ENCODE measurements around the gene UGCG.

UGCG gene

GRCh38 chr9:111895996-111896941, at the start of gene UGCG:
TSS of gene UGCG (plus strand) at chr9:111896814. CDS start at chr9:111897216, 402 bp downstream.
- DNase-seq (ENCODE audit: low read depth): peak; percentile 91
- TF ChIP-seq CTCF (IDR thresholded peaks at IDR 0.05; ENCODE audit: low read depth, low read length) (no peak), MAX (IDR thresholded peaks at IDR 0.05; ENCODE audit: low read depth, low read length) (0 out of 2 replicates have a peak, but pooled peaks have one; percentile 7), POLR2A (IDR thresholded peaks at IDR 0.05; ENCODE audit: extremely low read depth, insufficient read length) (peak; percentile 98)
- H3K4me3 ChIP-seq (ENCODE audit: low read depth, low read length): peak within 1 kb of the TSS; percentile 86

GRCh38 chr9:111851553-111851952, 45.1 kb upstream of the UGCG start:
- TF ChIP-seq MYC (IDR thresholded peaks at IDR 0.05; ENCODE audit: low read depth, low read length) (no peak), POLR2A (IDR thresholded peaks at IDR 0.05; ENCODE audit: extremely low read depth, insufficient read length) (no peak), MAX (IDR thresholded peaks at IDR 0.05; ENCODE audit: low read depth, low read length) (no peak), CTCF (IDR thresholded peaks at IDR 0.05; ENCODE audit: low read depth, low read length) (no peak)
- H3K4me3 ChIP-seq (ENCODE audit: low read depth, low read length): no peak overlapping the region
- no peak for DNase-seq (ENCODE audit: low read depth)

- TF ChIP-seq MYC (IDR thresholded peaks at IDR 0.05; ENCODE audit: low read depth, low read length) (no peak), POLR2A (IDR thresholded peaks at IDR 0.05; ENCODE audit: extremely low read depth, insufficient read length) (no peak), CTCF (IDR thresholded peaks at IDR 0.05; ENCODE audit: low read depth, low read length) (no peak), MAX (IDR thresholded peaks at IDR 0.05; ENCODE audit: low read depth, low read length) (no peak)
- no peak for DNase-seq (ENCODE audit: low read depth)
- no peak overlapping the region for H3K4me3 ChIP-seq (ENCODE audit: low read depth, low read length)
Observed at GRCh38 chr9:111852291-111852690, 44.3 kb upstream of the UGCG start.

DNA sequence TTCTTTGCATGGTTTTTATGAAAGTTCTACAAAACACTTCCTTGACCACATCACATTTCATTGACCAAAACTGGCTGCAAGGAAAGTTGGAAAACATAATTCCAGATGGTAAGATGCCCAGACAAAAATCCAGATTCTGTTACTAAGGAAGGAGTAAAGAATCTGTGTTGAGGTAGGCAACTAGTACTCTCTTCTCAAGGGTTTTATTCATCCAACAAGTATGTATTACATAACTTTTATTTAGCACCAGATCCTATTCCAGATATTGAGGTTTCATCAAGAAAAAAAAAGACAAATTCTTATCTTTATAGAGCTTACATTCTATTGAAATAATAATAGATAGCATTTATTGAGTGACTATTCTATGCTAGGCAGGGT, 43.2 kb upstream of the UGCG start:
- no peak for DNase-seq (ENCODE audit: low read depth)
- H3K4me3 ChIP-seq (ENCODE audit: low read depth, low read length): no peak overlapping the region
- TF ChIP-seq MYC (IDR thresholded peaks at IDR 0.05; ENCODE audit: low read depth, low read length) (no peak), CTCF (IDR thresholded peaks at IDR 0.05; ENCODE audit: low read depth, low read length) (no peak), MAX (IDR thresholded peaks at IDR 0.05; ENCODE audit: low read depth, low read length) (no peak), POLR2A (IDR thresholded peaks at IDR 0.05; ENCODE audit: extremely low read depth, insufficient read length) (no peak)

- no peak overlapping the region for H3K4me3 ChIP-seq (ENCODE audit: low read depth, low read length)
- no peak for TF ChIP-seq MYC (IDR thresholded peaks at IDR 0.05; ENCODE audit: low read depth, low read length)
- TF ChIP-seq CTCF (IDR thresholded peaks at IDR 0.05; ENCODE audit: low read depth, low read length): no peak
- no peak for TF ChIP-seq MAX (IDR thresholded peaks at IDR 0.05; ENCODE audit: low read depth, low read length)
- no peak for TF ChIP-seq POLR2A (IDR thresholded peaks at IDR 0.05; ENCODE audit: extremely low read depth, insufficient read length)
- peak; percentile 49 for DNase-seq (ENCODE audit: low read depth)
Observed at GRCh38 chr9:111854799-111855198, 41.8 kb upstream of the UGCG start.

Measured in NB4 (cell line).